ENCODE measurements around the gene DAND5.

DNA sequence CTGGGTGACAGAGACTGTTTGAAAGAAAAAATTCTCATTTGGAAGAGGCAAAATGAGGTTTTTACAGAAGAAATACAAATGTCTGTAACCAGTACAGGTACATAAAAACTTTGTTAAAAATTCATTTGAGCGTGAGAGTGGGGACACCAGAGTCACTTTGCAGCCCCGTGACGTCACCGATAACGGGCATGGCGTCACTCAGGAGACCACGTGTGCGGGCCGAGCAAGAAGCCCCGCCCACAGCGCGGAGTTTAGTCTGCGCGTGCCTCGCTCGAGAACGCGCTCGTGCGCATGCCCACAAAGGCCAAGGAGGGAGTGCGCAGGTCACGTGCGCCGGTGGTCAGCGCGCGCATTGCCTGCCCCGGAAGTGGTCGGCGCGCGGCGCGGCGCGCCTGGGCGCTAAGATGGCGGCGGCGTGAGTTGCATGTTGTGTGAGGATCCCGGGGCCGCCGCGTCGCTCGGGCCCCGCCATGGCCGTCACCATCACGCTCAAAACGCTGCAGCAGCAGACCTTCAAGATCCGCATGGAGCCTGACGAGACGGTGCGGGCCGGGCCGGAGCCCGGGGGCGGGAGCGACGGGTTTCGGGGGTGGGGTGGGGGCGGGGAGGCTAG is 23.8 kb upstream of the DAND5 start, which contains the start of gene RAD23A:
- TF ChIP-seq, protein P1, sequence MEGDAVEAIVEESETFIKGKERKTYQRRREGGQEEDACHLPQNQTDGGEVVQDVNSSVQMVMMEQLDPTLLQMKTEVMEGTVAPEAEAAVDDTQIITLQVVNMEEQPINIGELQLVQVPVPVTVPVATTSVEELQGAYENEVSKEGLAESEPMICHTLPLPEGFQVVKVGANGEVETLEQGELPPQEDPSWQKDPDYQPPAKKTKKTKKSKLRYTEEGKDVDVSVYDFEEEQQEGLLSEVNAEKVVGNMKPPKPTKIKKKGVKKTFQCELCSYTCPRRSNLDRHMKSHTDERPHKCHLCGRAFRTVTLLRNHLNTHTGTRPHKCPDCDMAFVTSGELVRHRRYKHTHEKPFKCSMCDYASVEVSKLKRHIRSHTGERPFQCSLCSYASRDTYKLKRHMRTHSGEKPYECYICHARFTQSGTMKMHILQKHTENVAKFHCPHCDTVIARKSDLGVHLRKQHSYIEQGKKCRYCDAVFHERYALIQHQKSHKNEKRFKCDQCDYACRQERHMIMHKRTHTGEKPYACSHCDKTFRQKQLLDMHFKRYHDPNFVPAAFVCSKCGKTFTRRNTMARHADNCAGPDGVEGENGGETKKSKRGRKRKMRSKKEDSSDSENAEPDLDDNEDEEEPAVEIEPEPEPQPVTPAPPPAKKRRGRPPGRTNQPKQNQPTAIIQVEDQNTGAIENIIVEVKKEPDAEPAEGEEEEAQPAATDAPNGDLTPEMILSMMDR (IDR thresholded peaks at IDR 0.05; ENCODE audit: low read depth, low read length, poor library complexity, severe bottlenecking): no peak
- TF ChIP-seq EZH2phosphoT487 (IDR thresholded peaks at IDR 0.05; ENCODE audit: borderline replicate concordance, low read length): no peak
